Measurements from ENCODE around the gene HOXB4.

HOXB4 gene

DNA sequence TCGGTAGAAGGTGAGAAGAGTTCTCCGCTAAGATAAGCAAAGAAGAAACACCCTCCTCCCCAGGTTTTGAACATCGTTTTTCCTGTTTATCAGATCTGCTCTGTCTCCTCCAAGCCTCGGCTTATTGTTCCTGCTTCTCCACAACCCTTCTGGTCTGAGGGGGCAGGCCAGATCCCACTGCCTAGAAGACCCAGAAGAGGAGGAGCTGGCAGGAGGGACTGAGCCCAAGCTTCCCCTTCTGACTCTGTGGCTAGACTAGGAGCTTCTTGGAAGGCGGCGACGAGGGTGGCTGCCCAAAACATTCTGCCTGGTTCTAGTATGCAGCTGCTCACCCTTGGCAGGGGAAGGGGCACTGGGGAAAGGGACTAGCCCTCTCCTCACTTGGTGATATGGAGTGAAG, 20.6 kb upstream of the HOXB4 start:
- Histone ChIP-seq H3K79me2 (ENCODE audit: low read length) (peaks cover 7% of the 10 kb centered on the region; the same call in 1 of the 2 replicates), H3K4me1 (ENCODE audit: low read length) (peaks cover 27% of the 10 kb centered on the region), H3K27me3 (ENCODE audit: low read depth, low read length) (peaks cover 21% of the 10 kb centered on the region), H3K9me3 (ENCODE audit: insufficient read depth, low read length) (no peaks in the 10 kb centered on the region), H3K36me3 (replicated peaks; ENCODE audit: low read depth, low read length) (no peaks in the 10 kb centered on the region), H3K4me3 (ENCODE audit: low read length) (peak overlapping the region; percentile 89), H3K9ac (ENCODE audit: low read length) (peak overlapping the region; percentile 83; the same call in 1 of the 2 replicates), H2AFZ (ENCODE audit: low read depth, low read length) (no peak overlapping the region), H3K4me2 (ENCODE audit: low read length) (peak overlapping the region; percentile 85), H4K20me1 (ENCODE audit: insufficient read depth, low read length) (no peaks in the 10 kb centered on the region), H3K27ac (ENCODE audit: low read length) (no peak overlapping the region)
- TF ChIP-seq, protein P1, sequence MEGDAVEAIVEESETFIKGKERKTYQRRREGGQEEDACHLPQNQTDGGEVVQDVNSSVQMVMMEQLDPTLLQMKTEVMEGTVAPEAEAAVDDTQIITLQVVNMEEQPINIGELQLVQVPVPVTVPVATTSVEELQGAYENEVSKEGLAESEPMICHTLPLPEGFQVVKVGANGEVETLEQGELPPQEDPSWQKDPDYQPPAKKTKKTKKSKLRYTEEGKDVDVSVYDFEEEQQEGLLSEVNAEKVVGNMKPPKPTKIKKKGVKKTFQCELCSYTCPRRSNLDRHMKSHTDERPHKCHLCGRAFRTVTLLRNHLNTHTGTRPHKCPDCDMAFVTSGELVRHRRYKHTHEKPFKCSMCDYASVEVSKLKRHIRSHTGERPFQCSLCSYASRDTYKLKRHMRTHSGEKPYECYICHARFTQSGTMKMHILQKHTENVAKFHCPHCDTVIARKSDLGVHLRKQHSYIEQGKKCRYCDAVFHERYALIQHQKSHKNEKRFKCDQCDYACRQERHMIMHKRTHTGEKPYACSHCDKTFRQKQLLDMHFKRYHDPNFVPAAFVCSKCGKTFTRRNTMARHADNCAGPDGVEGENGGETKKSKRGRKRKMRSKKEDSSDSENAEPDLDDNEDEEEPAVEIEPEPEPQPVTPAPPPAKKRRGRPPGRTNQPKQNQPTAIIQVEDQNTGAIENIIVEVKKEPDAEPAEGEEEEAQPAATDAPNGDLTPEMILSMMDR (IDR thresholded peaks at IDR 0.05; ENCODE audit: low read depth, low read length): no peak
- TF ChIP-seq EZH2phosphoT487 (IDR thresholded peaks at IDR 0.05; ENCODE audit: low read depth): no peak

DNA sequence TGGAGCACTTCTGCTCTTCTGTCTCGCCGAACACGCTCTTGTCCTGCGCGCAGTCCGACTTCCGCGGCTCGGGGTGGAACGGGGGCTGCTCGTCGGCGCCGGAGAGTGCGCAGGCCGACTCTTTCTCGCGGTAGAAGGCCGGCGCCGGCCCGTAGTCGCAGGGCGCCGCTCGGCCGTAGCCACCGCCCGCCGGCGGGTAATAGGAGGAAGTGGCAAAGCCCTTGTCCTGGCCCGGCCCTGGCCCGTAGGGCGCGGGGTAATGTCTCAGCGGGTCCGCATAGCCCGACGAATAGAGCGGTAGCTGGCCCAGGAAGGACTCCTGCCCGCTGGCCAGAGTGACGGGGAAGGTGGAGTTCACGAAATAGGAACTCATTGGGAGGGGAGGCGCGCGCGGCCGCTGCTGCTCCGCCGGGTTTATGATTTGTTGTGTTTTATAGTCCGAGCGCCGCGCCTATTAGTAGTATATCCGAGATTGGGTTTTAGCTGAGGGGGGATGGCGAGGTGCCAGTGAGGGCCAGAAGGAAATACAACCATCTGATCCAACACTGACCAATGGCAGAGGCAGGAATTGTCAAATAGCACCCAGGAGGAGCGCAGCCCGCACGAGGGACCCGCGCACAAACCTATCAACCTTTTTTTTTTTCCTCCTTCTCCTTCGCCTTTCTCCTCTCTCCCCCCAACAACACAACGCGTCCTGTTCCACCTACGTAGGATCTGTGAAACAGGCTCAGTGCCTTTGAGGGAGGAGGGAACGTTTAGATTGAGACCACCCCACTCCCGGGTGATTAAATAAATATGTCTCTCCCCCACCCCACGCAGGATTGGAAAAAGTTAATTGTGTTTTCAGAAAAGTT, 19.9 kb upstream of the HOXB4 start:
- H3K27me3 ChIP-seq (ENCODE audit: low read depth, low read length): peaks cover 25% of the 10 kb centered on the region
- H3K4me2 ChIP-seq (ENCODE audit: low read length): peak overlapping the region; percentile 85
- TF ChIP-seq EZH2phosphoT487 (IDR thresholded peaks at IDR 0.05; ENCODE audit: low read depth): no peak
- TF ChIP-seq, protein P1 (IDR thresholded peaks at IDR 0.05; ENCODE audit: low read depth, low read length): no peak
- no peaks in the 10 kb centered on the region for H4K20me1 ChIP-seq (ENCODE audit: insufficient read depth, low read length)
- H3K79me2 ChIP-seq (ENCODE audit: low read length): peaks cover 7% of the 10 kb centered on the region; the same call in 1 of the 2 replicates
- peak overlapping the region; percentile 89 for H3K4me3 ChIP-seq (ENCODE audit: low read length)
- peak overlapping the region; percentile 83 for H3K9ac ChIP-seq (ENCODE audit: low read length)
- no peaks in the 10 kb centered on the region for H3K9me3 ChIP-seq (ENCODE audit: insufficient read depth, low read length)
- no peak overlapping the region for H3K27ac ChIP-seq (ENCODE audit: low read length)
- H3K36me3 ChIP-seq (replicated peaks; ENCODE audit: low read depth, low read length): no peaks in the 10 kb centered on the region
- peaks cover 27% of the 10 kb centered on the region for H3K4me1 ChIP-seq (ENCODE audit: low read length)
- peak overlapping the region; percentile 91 for H2AFZ ChIP-seq (ENCODE audit: low read depth, low read length)

DNA sequence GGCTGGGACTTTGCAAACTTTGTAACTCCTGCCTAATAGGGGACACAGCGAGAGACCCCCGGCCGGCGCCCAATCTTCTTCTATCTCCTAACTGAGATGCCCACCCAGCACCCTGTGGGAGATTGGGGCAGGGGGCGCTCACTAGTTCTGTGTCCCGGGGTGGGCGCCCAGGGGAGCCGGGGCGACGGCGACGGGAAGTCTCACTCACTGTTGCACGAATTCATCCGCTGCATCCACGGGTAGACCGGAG, 19.3 kb upstream of the HOXB4 start:
- Histone ChIP-seq H3K4me2 (ENCODE audit: low read length) (peak overlapping the region; percentile 85), H2AFZ (ENCODE audit: low read depth, low read length) (peak overlapping the region; percentile 91), H3K4me3 (ENCODE audit: low read length) (peak overlapping the region; percentile 89), H3K79me2 (ENCODE audit: low read length) (peaks cover 7% of the 10 kb centered on the region; the same call in 1 of the 2 replicates), H3K27ac (ENCODE audit: low read length) (no peak overlapping the region), H3K27me3 (ENCODE audit: low read depth, low read length) (peaks cover 30% of the 10 kb centered on the region), H3K36me3 (replicated peaks; ENCODE audit: low read depth, low read length) (no peaks in the 10 kb centered on the region), H3K4me1 (ENCODE audit: low read length) (peaks cover 26% of the 10 kb centered on the region), H3K9me3 (ENCODE audit: insufficient read depth, low read length) (no peaks in the 10 kb centered on the region), H4K20me1 (ENCODE audit: insufficient read depth, low read length) (no peaks in the 10 kb centered on the region), H3K9ac (ENCODE audit: low read length) (peak overlapping the region; percentile 83)
- TF ChIP-seq, protein P1 (IDR thresholded peaks at IDR 0.05; ENCODE audit: low read depth, low read length): no peak
- TF ChIP-seq EZH2phosphoT487 (IDR thresholded peaks at IDR 0.05; ENCODE audit: low read depth): no peak

DNA sequence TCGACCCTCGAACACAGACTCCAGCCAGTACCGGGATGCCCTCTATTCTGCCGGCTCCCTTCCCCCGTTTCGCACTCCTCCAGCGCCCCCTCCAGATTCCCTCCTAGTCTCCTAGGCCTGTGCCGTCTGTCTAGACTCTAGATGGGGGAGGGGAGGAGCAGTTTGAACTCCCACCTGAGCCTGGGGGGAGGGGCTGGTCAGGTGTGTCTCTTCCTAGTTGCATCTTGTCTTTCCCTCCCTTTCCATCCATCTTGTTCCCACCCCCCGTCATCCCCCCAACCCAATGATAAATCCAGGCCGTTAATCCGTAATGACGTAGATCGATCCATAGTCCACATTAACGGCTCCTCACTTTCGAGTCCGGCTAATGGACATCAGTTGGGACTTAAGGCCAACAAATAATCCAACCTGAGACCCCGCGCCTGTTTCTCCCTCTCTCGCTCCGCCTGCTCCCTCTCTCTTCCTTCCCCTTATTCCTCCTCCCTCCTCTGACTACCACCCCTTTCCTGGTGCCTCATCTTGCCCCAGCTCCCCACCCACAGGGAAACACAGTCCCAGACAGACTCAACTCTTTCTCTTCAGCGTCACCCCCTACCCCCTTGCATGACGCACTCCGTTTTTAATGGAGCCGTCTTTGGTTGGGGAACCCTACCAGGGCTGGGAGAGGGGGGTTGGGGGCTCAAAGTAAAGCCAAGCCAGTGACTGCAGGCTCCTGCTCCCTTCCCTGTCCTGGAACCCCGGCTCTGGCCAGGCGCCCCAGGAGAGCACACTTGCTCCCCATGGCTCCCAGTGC, 18.8 kb upstream of the HOXB4 start:
- H3K9ac ChIP-seq (ENCODE audit: low read length): peak overlapping the region; percentile 83
- peak overlapping the region; percentile 89 for H3K4me3 ChIP-seq (ENCODE audit: low read length)
- H3K36me3 ChIP-seq (replicated peaks; ENCODE audit: low read depth, low read length): no peaks in the 10 kb centered on the region
- peaks cover 7% of the 10 kb centered on the region; the same call in 1 of the 2 replicates for H3K79me2 ChIP-seq (ENCODE audit: low read length)
- H3K4me2 ChIP-seq (ENCODE audit: low read length): peak overlapping the region; percentile 85
- H2AFZ ChIP-seq (ENCODE audit: low read depth, low read length): peak overlapping the region; percentile 91
- no peaks in the 10 kb centered on the region for H4K20me1 ChIP-seq (ENCODE audit: insufficient read depth, low read length)
- TF ChIP-seq, protein P1 (IDR thresholded peaks at IDR 0.05; ENCODE audit: low read depth, low read length): no peak
- no peak for TF ChIP-seq EZH2phosphoT487 (IDR thresholded peaks at IDR 0.05; ENCODE audit: low read depth)
- H3K9me3 ChIP-seq (ENCODE audit: insufficient read depth, low read length): no peaks in the 10 kb centered on the region
- peaks cover 31% of the 10 kb centered on the region for H3K27me3 ChIP-seq (ENCODE audit: low read depth, low read length)
- no peak overlapping the region for H3K27ac ChIP-seq (ENCODE audit: low read length)
- H3K4me1 ChIP-seq (ENCODE audit: low read length): peaks cover 24% of the 10 kb centered on the region
